ENCODE results near the gene SMG6.
"Not testable (repeated sequence)": the region's sequence is repeated elsewhere in the genome, so short reads cannot be mapped to it uniquely, and the experiment has no call there.

SMG6 gene

GRCh38 chr17:2303204-2304188 is at the start of gene SMG6, which contains the start of gene SRR:
Gene SMG6 (minus strand): TSS chr17:2303785. CDS start chr17:2303720, 65 bp downstream.
Gene SRR (plus strand): TSS chr17:2303950. CDS start chr17:2315561, 11,611 bp downstream.
- DNase-seq = peak; percentile 83 to 91 (median 89)

GRCh38 chr17:2351269-2351668 is 47.7 kb upstream of the SMG6 start:
- DNase-seq = no peak

- DNase-seq = peak; percentile 62 to 85 (median 78)
Observed at GRCh38 chr17:2347805-2348685, 44.5 kb upstream of the SMG6 start.

- DNase-seq = no peak
Observed at GRCh38 chr17:2346475-2346874, 42.9 kb upstream of the SMG6 start.

- no peak for DNase-seq
Observed at GRCh38 chr17:2344528-2344927, 40.9 kb upstream of the SMG6 start.

GRCh38 chr17:2343421-2343820 is 39.8 kb upstream of the SMG6 start:
- DNase-seq = no peak

- peak in 1 of 3 experiments; percentile 43 for DNase-seq
Observed at GRCh38 chr17:2338315-2338657, 34.7 kb upstream of the SMG6 start.

GRCh38 chr17:2337544-2338314 is 34.1 kb upstream of the SMG6 start:
- DNase-seq = peak; percentile 9 to 60 (median 57)

- DNase-seq = peak; percentile 32 to 75 (median 72)
Observed at GRCh38 chr17:2336852-2337543, 33.4 kb upstream of the SMG6 start, which contains the start of gene SGSM2. Gene SGSM2 (plus strand): TSS chr17:2337501. CDS start chr17:2337689, 188 bp downstream.

- peak; percentile 80 to 86 (median 82) for DNase-seq
Observed at GRCh38 chr17:2336215-2336851, 32.7 kb upstream of the SMG6 start, which contains the start of gene TSR1. Gene TSR1 (minus strand): TSS chr17:2336457. CDS start chr17:2336427, 30 bp downstream.

- no peak for DNase-seq
Observed at GRCh38 chr17:2335726-2336214, 32.2 kb upstream of the SMG6 start.

- no peak for DNase-seq
Observed at GRCh38 chr17:2331303-2331702, 27.7 kb upstream of the SMG6 start.

GRCh38 chr17:2323629-2324314 is 20.2 kb upstream of the SMG6 start:
- DNase-seq = no peak

GRCh38 chr17:2321399-2321798 is 17.8 kb upstream of the SMG6 start:
- DNase-seq = no peak

GRCh38 chr17:2319051-2319450 is 15.5 kb upstream of the SMG6 start:
- DNase-seq = no peak

GRCh38 chr17:2317796-2318195 is 14.2 kb upstream of the SMG6 start:
- no peak for DNase-seq

- DNase-seq = not testable (repeated sequence)
Observed at GRCh38 chr17:2316916-2317205, 13.3 kb upstream of the SMG6 start.

GRCh38 chr17:2312736-2313135 is 9.2 kb upstream of the SMG6 start:
- DNase-seq = no peak

GRCh38 chr17:2309338-2310154 is 6.0 kb upstream of the SMG6 start:
- no peak for DNase-seq

- DNase-seq = no peak
Observed at GRCh38 chr17:2304931-2305330, 1.3 kb upstream of the SMG6 start.

Data from NCI-H1417 (cell line).